A204.1 (cell line): ENCODE measurements around the gene JUN.
A peak's percentile ranks its signal among the peaks of the same experiment; 100 is the strongest.
"Not testable (repeated sequence)": the region's sequence is repeated elsewhere in the genome, so short reads cannot be mapped to it uniquely, and the experiment has no call there.

ENCODE experiments used
- FAIRE-seq: peaks from 2 replicates; lab custom pipeline; 2012; peaks lifted over from hg19 to GRCh38; lab: Jason Lieb, UNC

Gene JUN

GRCh38 chr1:58808077-58808476 lies 24.2 kb upstream of the JUN start:
- FAIRE-seq: no peak

GRCh38 chr1:58805716-58806571 lies 22.1 kb upstream of the JUN start:
- FAIRE-seq: no peak

- FAIRE-seq: no peak
Measured at GRCh38 chr1:58804853-58805565, 21.2 kb upstream of the JUN start.

- no peak for FAIRE-seq
Measured at GRCh38 chr1:58803858-58804257, 20.0 kb upstream of the JUN start.

- no peak for FAIRE-seq
Measured at GRCh38 chr1:58802640-58803399, 19.0 kb upstream of the JUN start.

- not testable (repeated sequence) for FAIRE-seq
Measured at GRCh38 chr1:58801286-58801685, 17.4 kb upstream of the JUN start.

GRCh38 chr1:58799650-58800049 lies 15.8 kb upstream of the JUN start:
- no peak for FAIRE-seq

- FAIRE-seq: no peak
Measured at GRCh38 chr1:58798910-58799442, 15.1 kb upstream of the JUN start.

GRCh38 chr1:58796416-58796815 lies 12.6 kb upstream of the JUN start:
- FAIRE-seq: no peak

GRCh38 chr1:58794585-58794984 lies 10.7 kb upstream of the JUN start:
- no peak for FAIRE-seq

- no peak for FAIRE-seq
Measured at GRCh38 chr1:58792846-58793245, 9.0 kb upstream of the JUN start.

GRCh38 chr1:58791106-58791505 lies 7.3 kb upstream of the JUN start:
- FAIRE-seq: no peak

GRCh38 chr1:58789996-58790660 lies 6.3 kb upstream of the JUN start:
- no peak for FAIRE-seq

- no peak for FAIRE-seq
Measured at GRCh38 chr1:58789322-58789856, 5.5 kb upstream of the JUN start.

- FAIRE-seq: no peak
Measured at GRCh38 chr1:58788259-58788658, 4.4 kb upstream of the JUN start.

- FAIRE-seq: no peak
Measured at GRCh38 chr1:58786927-58787245, 3.0 kb upstream of the JUN start.

- no peak for FAIRE-seq
Measured at GRCh38 chr1:58786184-58786926, 2.5 kb upstream of the JUN start.

GRCh38 chr1:58785442-58786058 lies 1.7 kb upstream of the JUN start:
- FAIRE-seq: no peak

GRCh38 chr1:58784758-58785441 lies 1.1 kb upstream of the JUN start:
- FAIRE-seq: peak; percentile 34
